ENCODE results near the gene HOOK1.
"Not testable (repeated sequence)": the region's sequence is repeated elsewhere in the genome, so short reads cannot be mapped to it uniquely, and the experiment has no call there.

Gene HOOK1

DNA sequence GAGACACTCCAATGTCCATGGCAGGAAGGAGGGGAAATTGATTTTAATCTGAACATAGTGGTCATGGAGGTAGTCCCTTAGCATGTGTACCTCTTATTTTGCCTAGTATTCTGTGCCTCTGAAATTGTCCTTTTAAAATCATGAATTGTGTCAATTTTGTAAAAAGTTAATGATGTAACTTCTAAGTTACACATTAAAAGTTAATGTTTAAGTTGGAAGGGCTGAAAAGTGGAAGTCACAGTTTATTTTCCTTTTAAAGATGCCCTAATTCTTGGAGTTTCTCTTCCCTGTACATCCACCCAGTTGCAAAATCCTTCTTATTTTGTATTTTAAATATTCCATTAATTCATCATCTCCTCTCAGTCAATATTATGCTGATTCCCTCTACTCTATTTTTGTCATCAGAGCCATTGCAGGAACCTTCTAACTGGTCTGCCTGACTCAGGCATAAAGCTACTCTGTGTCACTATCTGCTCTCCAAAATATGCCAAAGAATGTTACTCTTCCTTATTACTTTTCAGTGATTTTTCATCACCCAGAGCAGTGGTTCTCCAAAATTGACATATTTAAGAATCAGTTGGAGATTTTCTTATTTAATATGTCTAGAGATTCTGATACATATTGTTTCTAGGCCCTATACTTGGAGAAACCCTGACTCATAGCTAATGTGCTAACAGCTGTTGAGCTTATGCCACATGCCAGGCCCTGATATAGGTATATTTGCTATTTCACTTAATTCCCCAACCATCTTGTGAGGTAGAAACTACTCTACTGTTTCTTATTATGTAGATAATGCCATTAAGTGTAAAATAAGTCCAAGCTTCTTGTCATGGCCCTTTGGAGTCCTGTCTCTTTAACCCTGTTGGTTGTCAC, 5.1 kb downstream of the HOOK1 start:
- no peak for DNase-seq

DNA sequence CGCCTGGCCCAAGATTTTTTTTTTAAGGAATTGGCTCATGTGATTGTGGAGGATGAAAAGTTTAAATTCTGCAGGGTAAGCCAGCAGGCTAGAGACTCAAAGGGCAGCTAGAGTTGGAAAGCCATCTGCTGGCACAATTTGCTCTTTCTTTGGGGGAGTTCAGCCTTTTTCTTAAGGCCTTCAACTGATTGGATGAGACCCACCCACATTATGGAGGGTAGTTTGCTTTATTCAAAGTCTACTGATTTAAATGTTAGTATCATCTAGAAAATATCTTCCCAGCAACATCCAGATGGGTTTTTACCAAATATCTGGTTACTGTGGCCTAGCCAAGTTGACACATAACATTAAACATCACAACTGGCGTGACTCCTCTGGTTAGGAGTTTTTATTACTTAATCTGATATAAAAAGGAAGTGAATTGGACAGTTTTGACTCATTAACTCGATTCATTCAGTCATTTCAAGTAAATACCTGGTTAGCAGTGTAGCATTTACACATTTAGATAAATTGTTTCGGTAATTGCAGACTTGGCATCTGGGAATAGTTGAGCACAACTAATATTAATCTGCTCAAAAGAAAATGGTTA, 12.4 kb downstream of the HOOK1 start:
- no peak for DNase-seq

DNA sequence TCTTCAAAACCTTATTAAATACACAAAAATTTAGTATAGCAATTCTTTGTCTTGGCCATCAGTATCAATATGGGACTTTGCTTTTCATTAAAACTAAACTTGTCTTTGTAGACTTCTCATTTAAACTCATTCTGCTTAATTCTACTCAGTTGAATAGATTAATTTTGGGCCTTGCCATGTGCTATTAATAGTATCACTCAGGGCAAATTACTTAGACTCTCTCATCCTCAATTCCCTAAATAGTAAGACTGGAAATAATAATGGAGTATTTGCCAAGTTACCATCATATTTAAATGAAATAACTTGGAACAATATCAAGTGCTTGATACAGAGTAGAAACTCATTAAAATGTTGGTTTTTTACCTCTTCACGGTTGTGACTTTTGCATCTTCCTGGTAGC, 13.4 kb downstream of the HOOK1 start:
- DNase-seq, result no peak

DNA sequence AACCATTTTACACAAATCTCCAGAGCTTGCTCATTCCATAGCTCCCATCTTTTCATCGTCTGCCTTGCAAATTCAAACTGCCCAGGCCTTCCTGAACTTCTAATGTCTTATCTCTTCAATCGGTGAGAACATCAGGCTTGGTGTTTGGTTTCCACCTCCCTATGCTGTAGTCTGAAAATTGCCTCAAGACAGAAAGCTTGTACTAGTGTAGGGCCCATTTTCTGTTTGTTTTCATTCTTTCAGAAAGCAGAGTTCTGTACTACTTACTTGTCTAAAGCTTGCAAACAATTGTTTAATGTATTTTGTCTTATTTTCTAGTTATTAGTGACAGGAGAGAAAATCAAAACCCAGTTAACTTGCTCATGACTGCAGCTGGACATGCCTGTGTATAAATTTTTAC, 16.8 kb downstream of the HOOK1 start:
- DNase-seq, result no peak

DNA sequence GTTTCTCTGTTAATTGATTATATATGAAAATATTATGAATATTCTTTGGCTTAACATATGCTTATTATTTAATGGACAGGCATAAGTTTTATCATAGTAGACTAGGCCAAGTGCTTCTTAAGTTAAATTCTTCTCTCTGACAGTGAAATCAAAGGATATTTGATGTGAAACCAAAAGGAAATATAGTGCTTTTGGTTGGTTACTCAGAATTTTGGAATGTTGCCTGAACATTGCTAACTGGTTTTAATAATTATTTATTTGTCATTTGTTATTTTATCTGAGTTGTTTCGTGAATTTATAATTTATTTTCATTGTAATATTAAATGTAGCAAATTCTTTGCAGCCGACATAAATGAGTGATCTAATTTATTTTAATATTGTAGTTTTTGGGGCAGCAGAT, 18.3 kb downstream of the HOOK1 start:
- no peak for DNase-seq

DNA sequence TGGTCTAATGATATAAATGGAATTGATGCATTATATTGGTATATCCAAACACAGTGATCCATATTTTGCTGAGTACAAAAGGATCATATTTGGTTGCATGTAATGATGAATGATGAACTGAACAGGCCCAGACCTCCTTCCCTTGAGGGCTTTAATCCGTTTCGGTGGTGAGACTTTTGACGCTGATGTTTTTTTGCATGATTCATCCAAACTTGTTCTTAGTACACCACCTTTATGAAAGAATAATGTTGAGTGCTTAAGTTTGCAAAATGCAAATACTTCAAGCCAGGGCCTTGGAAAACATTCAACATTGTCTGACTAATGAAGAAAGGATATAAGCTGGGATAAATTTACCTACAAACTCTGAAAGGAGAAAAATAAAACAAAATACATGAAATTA, 19.2 kb downstream of the HOOK1 start:
- DNase-seq, result no peak

DNA sequence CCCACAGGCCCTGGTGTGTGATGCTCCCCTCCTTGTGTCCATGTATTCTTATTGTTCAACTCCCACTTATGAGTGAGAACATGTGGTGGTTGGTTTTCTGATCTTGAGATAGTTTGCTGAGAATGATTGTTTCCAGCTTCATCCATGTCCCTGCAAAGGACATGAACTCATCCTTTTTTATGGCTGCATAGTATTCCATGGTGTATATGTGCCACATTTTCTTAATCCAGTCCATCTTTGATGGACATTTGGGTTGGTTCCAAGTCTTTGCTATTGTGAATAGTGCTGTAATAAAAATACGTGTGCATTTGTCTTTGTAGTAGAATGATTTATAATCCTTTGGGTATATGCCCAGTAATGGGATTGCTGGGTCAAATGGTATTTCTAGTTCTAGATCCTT, 23.1 kb downstream of the HOOK1 start:
- DNase-seq, result not testable (repeated sequence)

DNA sequence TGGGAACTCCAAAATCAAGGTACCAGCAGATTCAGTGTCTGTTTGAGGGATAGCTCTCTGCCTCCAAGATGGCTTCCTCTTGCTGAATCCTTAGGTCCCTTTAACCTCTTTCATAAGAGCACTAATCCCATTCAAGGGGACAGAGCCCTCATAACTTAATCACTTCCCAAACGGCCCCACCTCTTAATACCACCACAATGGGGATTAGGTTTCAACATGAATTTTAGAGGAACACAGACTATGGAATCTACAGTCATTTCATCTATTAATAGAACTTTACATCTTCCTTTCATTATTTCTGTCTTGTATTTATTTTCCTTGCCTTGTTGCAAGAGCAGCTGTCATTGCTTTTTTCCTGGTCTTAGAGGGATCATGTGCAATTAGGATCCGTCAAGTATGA, 30.3 kb downstream of the HOOK1 start:
- DNase-seq, result no peak

DNA sequence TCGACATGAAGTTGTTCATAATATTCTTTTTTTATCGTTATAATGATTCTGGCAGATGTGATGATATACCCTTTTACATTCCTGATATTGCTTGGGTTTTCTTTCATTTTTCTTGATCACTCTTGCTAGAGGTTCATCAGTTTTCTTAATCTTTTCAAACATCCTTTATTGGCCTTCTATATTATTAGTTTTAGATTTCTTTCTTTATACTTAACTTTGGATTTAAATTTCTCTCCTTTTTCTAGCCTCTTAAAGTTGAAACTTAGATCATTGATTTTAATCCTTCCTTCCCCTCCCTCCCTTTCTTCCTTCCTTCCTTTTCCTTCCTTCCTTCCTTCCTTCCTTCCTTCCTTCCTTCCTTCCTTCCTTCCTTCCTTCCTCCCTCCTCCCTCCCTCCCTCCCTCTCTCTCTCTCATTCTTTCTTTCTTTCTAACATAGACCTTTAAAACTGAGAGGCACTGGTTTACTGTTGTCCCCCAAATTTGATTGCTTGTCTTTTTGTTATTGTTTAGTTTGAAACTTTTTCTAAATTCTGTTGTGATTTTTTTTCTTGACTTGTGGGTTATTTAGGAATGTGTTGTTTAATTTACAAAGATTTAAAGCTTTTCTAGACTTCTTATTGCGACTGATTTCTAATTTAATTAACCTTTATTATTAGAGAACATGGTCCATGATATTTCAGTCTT, 31.6 kb downstream of the HOOK1 start:
- no peak for DNase-seq

DNA sequence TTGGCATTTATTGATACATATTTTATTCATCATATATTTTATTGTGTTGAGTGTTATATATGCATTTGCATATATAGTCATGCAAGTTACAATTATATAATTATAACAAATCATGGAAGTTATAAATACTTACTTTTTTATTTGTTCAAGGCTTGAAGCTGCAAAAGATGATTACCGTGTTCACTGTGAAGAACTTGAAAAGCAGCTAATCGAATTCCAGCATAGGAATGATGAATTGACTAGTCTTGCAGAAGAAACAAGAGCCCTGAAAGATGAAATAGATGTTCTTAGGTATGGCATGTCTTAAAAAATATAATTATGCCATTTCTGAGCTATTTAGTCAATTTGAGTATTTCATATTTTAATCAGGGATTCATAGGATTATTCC, 32.1 kb downstream of the HOOK1 start:
- DNase-seq, result no peak

DNA sequence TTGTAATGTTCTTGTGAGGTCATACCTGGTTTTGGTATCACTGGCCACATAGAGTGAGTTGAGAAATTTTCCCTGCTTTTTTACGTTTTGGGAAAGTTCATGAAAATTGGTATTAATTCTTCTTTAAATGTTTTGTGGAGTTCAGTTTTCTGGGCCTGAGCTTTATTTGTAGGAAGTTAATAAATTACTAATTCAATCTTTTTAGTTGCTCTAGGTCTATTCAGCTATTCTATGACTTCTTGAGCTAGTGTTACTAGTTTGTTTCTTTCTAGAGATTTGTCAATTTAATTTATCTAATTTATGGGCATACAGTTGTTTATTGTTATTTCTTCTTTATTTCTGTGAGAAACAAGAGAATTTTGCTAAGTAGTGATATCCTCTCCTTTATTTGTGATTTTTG, 37.4 kb downstream of the HOOK1 start:
- no peak for DNase-seq

DNA sequence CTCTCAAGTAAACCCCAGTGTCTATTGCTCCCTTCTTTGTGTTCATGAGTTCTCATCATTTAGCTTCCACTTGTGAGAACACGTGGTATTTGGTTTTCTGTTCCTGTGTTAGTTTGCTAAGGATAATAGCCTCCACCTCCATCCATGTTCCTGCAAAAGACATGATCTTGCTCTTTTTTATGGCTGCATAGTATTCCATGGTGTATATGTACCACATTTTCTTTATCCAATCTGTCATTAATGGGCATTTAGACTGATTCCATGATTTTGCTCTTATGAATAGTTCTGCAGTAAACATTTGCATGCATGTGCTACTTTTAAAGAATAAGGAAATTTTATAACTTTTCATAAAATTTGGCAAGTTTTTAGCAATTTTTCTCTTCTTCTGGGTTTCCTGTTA, 40.5 kb downstream of the HOOK1 start:
- DNase-seq, result not testable (repeated sequence)

DNA sequence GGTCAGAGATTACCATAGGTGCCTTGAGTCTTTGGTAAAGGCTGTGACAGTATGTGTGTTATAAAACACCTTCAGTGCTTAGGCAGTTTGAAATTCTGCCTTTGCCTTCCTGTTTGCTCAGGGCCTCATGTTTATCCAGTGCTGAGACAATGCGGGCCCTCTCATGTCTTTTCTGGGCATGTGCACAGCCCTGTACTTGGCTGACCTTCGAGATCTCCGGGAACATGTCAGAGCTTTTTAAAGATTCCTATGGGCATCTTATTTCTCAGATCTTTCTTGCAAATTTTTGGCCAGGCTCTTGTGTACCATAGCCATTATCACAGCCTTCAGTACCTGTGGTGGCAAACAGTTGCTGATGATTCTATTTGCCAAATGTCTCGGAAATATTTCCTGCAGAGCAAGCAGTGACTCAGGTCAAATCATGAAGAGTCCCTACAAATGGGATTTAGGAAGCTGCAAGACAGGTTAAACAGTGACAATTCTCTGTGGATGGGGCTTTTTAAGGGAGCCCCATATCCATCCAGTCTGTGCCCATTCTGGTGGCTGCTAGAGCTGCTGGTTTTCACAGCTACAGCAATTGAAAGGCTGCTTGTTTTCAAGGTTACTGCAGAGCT, 42.1 kb downstream of the HOOK1 start:
- no peak for DNase-seq

DNA sequence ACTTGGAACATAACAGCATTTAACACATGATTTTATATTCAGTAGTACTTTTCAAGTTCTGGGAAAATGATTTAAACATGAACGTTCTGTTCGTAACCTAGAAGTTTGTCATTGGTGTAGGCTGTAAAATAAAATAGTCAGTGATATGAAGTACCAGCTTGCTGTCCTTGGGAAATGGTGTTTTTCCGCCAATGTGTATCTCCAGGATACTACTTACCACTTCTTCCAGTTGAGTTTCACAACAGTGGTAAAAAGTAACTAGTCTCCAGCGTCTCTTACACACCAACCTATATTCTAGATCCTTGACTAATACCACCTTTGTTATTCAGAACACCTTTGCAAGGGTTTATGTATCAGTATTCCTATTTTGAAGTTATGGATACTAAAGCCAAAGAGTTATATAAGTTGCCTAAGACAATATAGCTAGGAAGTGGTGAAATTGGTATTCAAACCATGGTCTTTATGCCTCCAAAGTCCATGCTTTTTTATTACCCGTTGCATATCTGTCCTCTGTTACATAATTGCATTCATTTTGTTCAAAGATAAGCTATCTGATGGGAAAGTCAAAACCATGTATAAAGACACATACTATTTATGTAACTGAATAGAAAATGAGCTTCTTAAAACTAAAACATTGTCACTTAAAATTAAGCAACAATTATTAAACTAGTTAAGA, 43.1 kb downstream of the HOOK1 start:
- DNase-seq, result no peak

DNA sequence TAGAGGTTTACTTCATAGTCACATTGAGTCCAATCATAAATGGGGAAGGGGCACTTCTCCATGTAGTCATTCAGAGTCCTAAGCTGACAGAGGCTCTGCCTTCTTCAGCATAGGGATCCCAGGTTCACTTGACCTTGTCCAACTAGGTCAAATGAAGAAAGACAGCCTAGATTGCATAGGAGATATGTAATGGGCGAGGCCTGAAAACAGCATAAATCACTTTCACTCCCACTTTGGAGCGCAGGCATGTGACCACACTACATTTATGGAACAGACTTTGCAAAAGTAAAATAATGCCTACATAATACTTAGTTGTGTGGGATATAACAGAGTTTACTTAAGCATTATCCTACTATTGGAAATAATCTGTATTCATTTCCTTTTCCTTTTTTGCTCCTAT, 51.7 kb downstream of the HOOK1 start:
- no peak for DNase-seq

DNA sequence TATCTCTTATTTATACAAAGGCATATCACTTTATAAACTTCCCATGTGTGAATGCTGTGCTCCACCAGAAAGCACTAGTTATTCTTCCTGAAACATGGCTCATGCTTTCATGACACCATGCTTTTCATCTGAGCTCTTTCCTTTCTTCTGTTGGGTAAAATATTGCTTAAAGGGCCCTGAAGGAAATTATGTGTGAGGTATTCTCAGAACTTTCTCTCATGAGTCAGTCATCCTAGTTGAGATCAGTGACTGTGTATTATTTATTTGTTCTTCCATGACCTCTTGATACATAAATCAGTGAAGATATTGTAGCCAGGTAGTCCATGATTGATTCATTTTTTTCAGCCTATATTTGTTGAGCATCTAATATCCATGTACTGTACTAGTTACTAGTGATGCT, 57.0 kb downstream of the HOOK1 start:
- DNase-seq, result no peak

DNA sequence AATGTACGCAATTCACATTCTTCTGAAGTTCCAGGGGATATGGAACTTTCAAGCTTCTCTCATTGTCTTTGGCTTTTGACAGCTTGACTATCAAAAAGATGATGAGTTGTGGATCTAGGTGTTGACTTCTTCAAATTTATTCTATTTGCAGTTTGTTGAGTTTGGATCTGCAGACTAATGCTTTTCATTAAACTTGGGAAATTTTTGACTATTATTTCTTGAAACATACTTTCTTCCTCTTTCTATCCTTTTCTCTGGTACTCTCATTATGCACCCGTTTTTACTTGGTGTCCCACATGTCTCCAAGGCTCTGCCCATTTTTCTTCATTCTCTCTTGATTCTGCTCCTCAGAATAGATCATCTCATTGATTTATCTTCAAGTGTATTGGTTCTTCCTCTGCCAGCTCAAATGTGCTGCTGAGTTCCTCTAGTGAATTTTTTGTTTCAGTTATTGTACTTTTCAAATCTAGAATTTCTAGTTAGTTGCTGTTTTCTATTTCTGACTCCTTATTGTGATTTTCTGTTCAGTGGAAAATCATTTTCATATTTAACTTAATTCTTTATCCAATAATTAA, 62.4 kb downstream of the HOOK1 start:
- DNase-seq, result no peak

DNA sequence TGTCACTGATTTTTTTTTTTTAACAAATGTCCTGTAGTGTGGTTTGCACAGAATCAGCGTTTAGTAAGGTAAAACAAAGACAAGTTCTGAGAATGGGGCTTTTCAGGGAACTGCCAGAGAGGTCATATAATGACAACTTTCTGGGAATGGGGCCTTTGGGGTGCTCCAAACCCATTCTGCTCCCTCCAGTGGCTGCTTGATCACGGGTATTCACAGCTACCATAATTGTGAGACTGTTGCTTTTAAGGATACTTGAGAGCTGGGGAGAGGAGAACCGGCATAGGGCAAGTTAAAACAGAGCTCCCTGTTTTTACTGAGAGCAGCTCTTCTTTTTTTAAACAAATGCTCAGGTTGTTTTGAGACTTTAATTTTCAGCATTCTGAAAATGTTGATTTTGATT, 63.6 kb downstream of the HOOK1 start:
- no peak for DNase-seq

DNA sequence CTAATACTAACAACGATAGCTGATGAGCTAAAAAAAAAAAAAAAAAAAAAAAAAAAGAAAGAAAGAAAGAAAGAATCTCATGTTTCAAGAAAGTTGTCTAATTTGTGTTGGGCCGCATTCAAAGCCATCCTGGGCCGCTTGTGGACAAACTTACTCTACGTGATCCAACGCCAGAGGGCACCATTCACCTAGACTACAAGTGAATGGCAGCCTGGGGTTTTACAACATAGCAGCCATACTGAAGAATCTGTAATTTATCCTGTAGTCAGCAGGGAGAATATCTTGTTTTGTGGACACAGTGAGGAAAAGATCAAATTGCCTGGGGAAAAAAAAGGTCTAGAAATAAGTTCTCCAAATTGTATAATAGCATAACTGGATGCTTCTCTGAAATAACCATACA, 64.8 kb downstream of the HOOK1 start:
- DNase-seq, result peak in 32 of 51 donors; percentile 5 to 74 (median 33)

DNA sequence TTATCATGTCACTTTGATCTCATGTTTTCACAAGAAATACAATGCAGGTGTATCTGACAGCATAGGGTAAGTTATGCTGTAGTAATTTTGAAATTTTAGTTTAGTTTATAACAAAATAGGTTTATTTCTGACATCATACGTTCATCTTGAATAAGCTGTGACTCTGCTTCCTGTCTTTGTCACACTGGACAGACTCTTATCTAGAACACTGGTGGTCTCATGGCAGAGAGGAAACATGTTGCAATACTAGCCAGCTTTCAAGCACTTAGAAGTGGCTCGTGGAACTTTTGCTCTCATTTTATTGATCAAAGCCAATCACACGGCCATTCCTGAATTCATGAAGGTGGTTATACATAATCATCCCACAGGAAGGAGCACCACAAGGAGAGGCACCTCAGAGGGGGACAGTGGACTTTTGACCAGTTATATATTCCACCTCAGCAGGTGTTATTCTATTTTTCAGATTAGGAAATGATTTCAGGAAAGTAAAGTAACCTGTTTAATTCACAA, 65.3 kb downstream of the HOOK1 start:
- DNase-seq, result no peak

DNA sequence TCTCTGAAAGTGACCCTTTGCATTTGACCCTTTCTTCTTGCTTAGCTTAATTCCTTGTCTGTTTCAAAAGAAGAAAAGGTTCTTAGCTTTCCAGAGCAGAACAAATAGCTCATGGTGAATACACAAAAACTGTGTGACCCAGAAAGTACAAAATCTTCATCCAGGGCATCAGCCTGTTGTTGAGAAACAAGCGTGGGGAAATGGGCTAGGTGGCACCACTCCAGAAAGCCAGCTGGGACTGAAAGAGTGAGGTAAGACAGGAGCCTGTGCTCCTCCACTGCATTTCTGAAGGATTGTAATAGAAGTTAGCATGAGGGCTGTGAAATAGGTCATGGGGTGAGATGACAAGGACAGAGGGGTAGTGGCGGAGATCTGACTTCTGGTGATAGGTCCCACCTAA, 66.0 kb downstream of the HOOK1 start:
- peak in 2 of 51 donors; percentile 6 to 12 for DNase-seq
